ENCODE data around the gene GRK5. TPM values are rescaled to one million over a fixed set of nuclear protein-coding genes. Genes with fewer than 3 reads are reported as not detected.

Gene GRK5
- total RNA-seq, 2 donors from 2014 or later = 85.3 to 90.2 TPM

- TF ChIP-seq CTCF (IDR thresholded peaks at IDR 0.05) = no peak
- H3K27me3 ChIP-seq (replicated peaks; ENCODE audit: insufficient read depth) = no peaks in the 10 kb centered on the region
- H3K9me3 ChIP-seq = no peaks in the 10 kb centered on the region
- peak overlapping the region; percentile 18 to 42 for H3K27ac ChIP-seq
- ATAC-seq (ENCODE audit: insufficient number of reproducible peaks, low FRiP score, low read depth) = no peak
- H3K4me3 ChIP-seq = no peak overlapping the region
- DNase-seq (ENCODE audit: low spot score) = no peak
- H3K36me3 ChIP-seq = no peaks in the 10 kb centered on the region
- H3K4me1 ChIP-seq (ENCODE audit: control insufficient read depth in 1 of 2, low read depth in 2 of 2) = peaks cover 36 to 62% of the 10 kb centered on the region in 2 donors
These were observed 111.2 kb downstream of the GRK5 start for GRCh38 chr10:119318411-119319160.

GRCh38 chr10:119319161-119319919 lies 112.0 kb downstream of the GRK5 start:
- H3K9me3 ChIP-seq = no peaks in the 10 kb centered on the region
- TF ChIP-seq CTCF (IDR thresholded peaks at IDR 0.05) = no peak
- no peak overlapping the region for H3K4me3 ChIP-seq
- peaks cover 29 to 62% of the 10 kb centered on the region in 2 donors for H3K4me1 ChIP-seq (ENCODE audit: control insufficient read depth in 1 of 2, low read depth in 2 of 2)
- H3K27ac ChIP-seq = peak overlapping the region in 1 of 2 donors; percentile 18
- no peak for ATAC-seq (ENCODE audit: insufficient number of reproducible peaks, low FRiP score, low read depth)
- H3K27me3 ChIP-seq (replicated peaks; ENCODE audit: insufficient read depth) = no peaks in the 10 kb centered on the region
- no peaks in the 10 kb centered on the region for H3K36me3 ChIP-seq
- DNase-seq (ENCODE audit: low spot score) = no peak

- Histone ChIP-seq H3K9me3 (no peaks in the 10 kb centered on the region), H3K27ac (no peak overlapping the region), H3K4me1 (ENCODE audit: control insufficient read depth in 1 of 2, low read depth in 2 of 2) (peaks cover 23 to 58% of the 10 kb centered on the region in 2 donors), H3K36me3 (no peaks in the 10 kb centered on the region), H3K27me3 (replicated peaks; ENCODE audit: insufficient read depth) (no peaks in the 10 kb centered on the region), H3K4me3 (no peak overlapping the region)
- TF ChIP-seq CTCF (IDR thresholded peaks at IDR 0.05) = no peak
- DNase-seq (ENCODE audit: low spot score) = no peak
- no peak for ATAC-seq (ENCODE audit: insufficient number of reproducible peaks, low FRiP score, low read depth)
These were observed 112.5 kb downstream of the GRK5 start for GRCh38 chr10:119319920-119320258.

GRCh38 chr10:119320981-119321380 lies 113.6 kb downstream of the GRK5 start:
- H3K27me3 ChIP-seq (replicated peaks; ENCODE audit: insufficient read depth) = no peaks in the 10 kb centered on the region
- peaks cover 12 to 47% of the 10 kb centered on the region in 2 donors for H3K4me1 ChIP-seq (ENCODE audit: control insufficient read depth in 1 of 2, low read depth in 2 of 2)
- ATAC-seq (ENCODE audit: insufficient number of reproducible peaks, low FRiP score, low read depth) = no peak
- no peak for DNase-seq (ENCODE audit: low spot score)
- no peak overlapping the region for H3K27ac ChIP-seq
- TF ChIP-seq CTCF (IDR thresholded peaks at IDR 0.05) = no peak
- H3K4me3 ChIP-seq = no peak overlapping the region
- no peaks in the 10 kb centered on the region for H3K9me3 ChIP-seq
- no peaks in the 10 kb centered on the region for H3K36me3 ChIP-seq
